HG03432 (cell line): ENCODE data around the gene TRAPPC4.
"Not testable (repeated sequence)": the region's sequence is repeated elsewhere in the genome, so short reads cannot be mapped to it uniquely, and the experiment has no call there.

Experiments used
- ATAC-seq: cut with Tn5 transposase; IDR thresholded peaks from one replicate; pipeline ENCODE4 v1.9.1; 2021; ENCODE audit warnings: mild to moderate bottlenecking, moderate library complexity; ENCODE audit not compliant: unreplicated experiment

The TRAPPC4 gene, protein sequence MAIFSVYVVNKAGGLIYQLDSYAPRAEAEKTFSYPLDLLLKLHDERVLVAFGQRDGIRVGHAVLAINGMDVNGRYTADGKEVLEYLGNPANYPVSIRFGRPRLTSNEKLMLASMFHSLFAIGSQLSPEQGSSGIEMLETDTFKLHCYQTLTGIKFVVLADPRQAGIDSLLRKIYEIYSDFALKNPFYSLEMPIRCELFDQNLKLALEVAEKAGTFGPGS

DNA sequence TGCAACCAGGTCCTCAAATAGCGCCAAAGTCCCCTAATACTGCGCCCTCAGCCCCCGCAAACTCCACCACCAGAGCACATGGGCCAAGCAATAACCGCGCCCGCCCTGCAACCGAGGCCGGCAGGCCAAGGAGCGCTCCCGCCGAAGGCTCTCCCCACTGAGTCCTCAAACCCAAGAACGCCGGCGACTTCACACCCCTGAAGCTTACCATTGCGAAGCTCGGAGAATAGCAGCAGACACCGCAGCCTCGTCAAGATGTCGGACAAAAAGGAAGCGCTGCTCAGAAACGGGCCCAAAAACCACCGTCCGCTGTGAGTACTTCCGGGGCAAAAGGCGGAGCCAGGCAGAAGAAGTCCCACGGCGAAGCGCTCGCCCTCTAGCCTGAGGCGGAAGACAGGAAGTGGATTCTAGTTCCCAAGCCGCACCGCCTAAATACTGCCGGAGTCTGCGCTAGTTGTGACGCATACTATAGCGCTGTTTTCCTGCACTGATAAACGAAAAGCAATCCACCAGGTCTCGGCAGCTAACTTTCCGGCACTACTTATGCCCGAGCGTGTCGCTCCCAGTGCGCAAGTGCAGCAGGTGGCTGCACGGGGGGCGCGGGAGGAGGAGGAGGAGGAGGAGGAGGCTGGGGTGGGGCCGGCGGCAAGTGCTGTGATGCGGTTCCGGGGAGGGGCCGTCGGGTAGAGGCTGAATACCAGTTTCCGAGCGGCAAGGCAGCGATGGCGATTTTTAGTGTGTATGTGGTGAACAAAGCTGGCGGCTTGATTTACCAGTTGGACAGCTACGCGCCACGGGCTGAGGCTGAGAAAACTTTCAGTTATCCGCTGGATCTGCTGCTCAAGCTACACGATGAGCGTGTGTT lies at the start of gene TRAPPC4, which contains the start of gene RPS25:
TSS of gene TRAPPC4 (plus strand) at position 693 of the 865 bp plus-strand sequence. CDS start at position 723, 30 bp downstream.
TSS of gene RPS25 (minus strand) at position 270 of the 865 bp plus-strand sequence. CDS start at position 211, 59 bp downstream.
- peak; percentile 89 for ATAC-seq

DNA sequence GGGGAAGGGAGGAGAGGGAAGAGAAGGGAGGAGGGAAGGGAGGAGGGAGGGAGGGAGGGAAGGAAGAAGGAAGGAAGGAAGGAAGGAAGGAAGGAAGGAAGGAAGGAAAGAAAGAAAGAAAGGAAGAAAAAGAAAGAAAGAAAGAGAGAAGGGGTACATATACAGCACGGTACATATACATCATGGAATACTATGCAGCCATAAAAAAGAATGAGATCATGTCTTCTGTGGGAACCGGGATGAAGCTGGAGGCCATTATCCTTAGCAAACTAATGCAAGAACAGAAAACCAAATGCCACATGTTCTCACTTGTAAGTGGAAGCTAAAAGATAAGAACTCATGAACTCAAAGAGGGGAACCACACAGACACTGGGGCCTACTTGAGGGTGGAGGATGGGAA lies 49.1 kb upstream of the TRAPPC4 start:
- ATAC-seq, result not testable (repeated sequence)

DNA sequence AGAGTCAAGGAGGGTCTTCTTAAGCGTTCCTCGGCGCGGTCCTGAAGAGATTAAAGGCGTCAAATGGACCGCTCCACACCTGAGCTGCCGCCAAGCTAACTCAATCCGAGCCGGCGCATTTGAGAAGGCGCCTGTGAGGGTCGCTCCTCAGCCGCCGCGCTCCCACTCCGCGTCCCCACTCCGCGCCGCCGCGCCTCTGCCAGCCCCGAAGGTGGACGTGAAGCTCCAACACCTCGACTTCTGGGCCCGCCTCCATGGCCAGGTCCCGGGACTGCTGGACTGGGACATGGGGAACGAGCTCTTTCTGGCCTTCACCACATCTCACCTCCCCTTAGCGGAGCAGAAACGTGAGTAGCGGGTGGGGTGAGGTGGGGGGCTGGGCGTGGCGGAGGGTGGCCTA lies 46.9 kb upstream of the TRAPPC4 start, which contains the start of gene FOXR1:
TSS of gene FOXR1 (plus strand) at position 116 of the 400 bp plus-strand sequence. CDS start at position 287, 171 bp downstream.
- ATAC-seq, result no peak

DNA sequence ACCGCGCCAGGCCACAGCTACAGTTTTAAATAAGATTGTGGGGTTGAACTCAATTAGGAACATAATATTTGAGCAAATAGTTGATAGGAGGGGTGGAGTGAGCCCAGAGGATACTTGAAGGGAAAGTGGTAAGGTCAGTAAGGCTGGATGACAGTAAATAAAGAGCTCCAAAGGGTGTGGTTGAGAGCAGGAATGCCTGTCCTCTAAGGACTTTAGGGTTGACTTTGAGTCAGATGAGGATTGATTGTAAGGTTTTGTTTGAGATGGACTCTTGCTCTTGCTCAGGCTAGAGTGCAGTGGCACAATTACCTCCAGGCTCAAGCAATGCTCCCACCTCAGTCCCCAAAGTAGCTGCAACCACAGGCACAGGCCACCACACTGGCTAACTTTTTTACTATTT lies 44.6 kb upstream of the TRAPPC4 start:
- ATAC-seq, result no peak

DNA sequence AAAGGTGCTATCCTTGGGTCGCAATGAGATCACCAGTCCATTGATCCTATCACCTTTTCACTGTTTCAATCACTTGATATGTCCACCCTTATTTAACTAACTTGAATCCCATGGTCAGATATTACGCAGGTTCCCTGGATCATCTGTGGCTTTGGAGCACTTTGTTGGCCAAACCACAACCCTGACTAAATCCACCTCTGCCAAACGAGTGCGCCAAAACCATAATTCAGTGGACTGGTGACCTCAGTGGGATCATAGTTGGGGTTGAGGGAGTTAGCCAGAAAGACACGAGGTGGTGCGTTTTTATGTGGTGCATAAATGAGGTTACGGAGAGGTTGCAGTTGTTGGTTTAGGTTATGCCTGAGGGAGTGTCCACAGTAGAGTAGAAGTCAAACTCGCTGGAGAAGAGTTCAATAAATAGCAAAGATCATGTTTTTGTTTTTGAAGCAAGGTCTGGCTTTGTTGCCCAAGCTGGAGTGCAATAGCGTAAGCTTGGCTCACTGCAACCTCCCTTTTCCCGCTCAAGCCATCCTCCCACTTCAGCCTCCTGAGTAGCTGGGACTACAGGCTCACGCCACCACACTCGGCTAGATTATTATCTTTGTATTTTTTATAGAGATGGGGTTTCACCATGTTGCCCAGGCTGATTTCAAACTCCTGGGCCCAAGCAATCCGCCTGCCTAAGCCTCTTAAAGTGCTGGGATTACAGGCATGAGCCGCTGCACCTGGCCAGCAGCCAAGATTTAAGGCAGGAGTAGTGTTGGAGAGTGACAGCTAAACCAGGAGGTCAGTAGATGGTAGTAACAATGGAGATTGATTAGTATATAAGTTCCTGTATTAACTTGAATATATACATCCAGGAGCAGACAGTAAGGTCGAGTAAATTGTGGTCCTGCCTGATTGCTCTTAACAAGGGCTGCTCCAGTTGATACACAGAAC lies 42.5 kb upstream of the TRAPPC4 start:
- no peak for ATAC-seq

DNA sequence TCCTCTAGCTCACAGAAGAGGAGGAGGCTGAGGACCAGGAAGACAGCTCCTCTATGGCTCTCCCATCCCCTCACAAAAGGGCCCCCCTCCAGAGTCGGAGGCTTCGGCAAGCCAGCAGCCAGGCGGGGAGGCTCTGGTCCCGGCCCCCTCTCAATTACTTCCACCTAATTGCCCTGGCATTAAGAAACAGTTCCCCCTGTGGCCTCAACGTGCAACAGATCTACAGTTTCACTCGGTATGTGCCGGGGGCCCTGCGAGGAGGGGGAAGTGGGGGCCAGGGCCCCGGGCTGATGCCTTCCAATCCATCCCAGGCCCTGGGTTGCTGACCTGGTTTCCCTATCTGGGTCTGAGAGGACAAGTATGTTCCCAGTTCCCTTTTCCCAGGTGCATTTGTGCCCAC lies 39.1 kb upstream of the TRAPPC4 start:
- no peak for ATAC-seq

DNA sequence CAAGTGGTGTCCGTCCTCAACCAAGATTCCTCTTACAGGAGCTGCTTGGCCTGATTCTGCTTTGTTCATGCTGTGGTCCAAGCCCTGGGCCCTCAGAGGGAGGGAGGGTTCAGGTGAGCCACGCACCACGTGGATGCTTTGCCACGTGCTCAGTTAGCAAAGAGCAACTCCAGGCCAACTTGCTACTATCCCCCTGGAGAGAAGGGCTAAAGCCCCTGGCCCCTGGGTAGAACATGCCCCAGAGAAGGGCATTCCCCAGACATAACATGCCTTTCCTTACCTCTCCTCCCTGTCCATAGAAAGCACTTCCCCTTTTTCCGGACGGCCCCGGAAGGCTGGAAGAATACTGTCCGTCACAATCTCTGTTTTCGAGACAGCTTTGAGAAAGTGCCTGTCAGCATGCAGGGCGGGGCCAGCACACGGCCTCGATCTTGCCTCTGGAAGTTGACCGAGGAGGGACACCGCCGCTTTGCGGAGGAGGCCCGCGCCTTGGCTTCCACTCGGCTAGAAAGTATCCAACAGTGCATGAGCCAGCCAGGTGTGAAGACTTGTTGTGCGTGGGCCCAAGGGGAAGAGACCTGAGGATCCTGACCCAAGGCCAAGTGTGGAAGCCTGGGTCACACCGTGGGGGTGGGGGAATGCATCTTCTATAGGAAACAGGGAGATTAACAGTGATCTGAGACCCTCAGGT lies 38.2 kb upstream of the TRAPPC4 start:
- ATAC-seq, result no peak

DNA sequence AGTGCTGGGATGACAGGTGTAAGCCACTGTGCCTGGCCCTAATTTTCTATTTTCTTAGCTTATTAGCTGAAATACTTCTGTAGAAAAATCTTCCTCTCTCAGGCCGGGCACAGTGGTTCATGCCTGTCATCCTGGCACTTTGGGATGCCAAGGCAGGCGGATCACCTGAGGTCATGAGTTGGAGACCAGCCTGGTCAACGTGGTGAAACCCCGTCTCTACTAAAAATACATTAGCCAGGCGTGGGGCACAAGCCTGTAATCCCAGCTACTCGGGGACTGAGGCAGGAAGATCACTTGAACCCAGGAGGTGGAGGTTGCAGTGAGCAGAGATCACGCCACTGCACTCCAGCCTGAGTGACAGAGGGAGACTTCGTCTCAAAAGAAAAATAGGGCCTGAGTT lies 34.2 kb upstream of the TRAPPC4 start:
- not testable (repeated sequence) for ATAC-seq

DNA sequence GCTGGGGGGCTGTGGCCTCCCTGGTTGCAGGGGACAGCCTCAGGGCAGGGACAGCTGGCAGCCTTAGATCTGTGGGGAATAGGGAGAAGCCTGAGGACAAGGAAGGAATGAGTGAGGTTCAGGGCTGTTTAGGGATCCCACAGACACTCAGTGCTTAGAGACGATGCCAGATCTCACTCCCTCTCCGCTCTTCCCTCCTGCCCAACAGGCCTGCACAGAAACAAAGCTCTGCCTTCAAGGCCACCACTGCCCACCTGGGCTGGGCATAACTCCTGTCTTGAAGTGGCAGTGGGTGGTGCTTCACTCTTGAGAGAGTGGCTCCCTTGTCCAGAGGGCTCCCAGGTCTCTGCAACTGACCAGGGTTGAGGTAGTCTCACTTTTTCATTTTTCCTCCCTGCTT lies 33.7 kb upstream of the TRAPPC4 start:
- ATAC-seq, result no peak

DNA sequence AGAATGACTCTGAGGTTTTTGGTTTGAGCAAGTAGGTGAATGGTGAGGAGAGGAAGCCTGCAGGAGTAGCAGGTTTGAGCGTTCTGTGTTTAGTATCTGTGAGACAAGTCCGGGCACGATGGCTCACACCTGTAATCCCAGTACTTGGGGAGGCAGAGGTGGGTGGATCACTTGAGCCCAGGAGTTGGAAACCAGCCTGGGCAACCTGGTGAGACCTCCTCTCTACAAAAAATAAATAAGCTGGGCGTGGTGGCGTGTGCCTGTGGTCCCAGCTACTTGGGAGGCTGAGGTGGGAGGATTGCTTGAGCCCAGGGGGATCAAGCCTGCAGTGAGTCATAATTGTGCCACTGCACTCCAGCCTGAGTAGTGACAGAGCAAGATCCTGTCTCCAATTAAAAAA lies 30.3 kb upstream of the TRAPPC4 start:
- ATAC-seq, result no peak

DNA sequence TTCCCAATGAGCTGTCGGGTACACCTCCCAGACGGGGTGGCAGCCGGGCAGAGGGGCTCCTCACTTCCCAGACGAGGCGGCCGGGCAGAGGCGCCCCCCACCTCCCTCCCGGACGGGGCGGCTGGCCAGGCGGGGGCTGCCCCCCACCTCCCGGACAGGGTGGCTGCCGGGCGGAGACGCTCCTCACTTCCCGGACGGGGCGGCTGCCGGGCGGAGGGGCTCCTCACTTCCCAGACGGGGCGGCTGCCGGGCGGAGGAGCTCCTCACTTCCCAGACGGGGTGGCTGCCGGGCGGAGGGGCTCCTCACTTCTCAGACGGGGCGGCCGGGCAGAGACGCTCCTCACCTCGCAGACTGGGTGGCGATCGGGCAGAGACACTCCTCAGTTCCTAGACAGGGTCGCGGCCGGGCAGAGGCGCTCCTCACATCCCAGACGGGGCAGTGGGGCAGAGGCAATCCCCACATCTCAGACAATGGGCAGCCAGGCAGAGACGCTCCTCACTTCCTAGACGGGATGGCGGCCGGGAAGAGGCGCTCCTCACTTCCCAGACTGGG lies 27.0 kb upstream of the TRAPPC4 start:
- ATAC-seq, result not testable (repeated sequence)

DNA sequence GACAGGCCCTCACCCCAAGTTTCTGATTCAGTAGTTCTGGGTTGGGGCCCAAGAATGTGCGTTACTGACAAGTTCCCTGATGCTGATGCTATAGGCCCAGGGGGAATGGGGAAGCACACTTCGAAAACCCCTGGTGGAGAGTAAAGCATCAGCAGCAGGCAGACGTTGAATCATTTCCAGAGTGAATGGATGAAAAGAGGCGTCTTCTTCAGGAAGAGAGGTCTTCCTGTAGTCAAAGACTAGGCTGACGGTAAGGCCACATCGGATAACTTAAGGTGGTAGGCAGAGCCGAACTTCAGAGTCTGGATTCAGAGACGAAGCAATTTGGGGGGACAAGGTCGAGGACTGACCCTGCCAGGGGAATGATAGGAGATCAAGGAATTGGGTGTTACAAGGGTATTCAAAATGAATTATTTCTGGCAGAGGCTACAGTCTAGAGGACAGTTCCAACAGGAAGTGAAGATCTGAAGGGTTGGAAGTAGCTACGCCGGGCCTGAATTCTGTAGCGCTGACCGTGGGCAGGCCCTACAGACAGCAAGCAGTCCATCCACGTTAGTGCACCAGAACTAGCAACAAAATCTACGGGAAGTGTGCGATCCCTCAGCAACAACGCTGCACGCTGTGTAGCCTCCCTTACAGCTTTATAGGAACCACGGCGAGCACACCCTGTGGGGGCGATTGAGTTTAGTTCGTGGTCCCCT lies 21.5 kb upstream of the TRAPPC4 start:
- peak; percentile 19 for ATAC-seq

DNA sequence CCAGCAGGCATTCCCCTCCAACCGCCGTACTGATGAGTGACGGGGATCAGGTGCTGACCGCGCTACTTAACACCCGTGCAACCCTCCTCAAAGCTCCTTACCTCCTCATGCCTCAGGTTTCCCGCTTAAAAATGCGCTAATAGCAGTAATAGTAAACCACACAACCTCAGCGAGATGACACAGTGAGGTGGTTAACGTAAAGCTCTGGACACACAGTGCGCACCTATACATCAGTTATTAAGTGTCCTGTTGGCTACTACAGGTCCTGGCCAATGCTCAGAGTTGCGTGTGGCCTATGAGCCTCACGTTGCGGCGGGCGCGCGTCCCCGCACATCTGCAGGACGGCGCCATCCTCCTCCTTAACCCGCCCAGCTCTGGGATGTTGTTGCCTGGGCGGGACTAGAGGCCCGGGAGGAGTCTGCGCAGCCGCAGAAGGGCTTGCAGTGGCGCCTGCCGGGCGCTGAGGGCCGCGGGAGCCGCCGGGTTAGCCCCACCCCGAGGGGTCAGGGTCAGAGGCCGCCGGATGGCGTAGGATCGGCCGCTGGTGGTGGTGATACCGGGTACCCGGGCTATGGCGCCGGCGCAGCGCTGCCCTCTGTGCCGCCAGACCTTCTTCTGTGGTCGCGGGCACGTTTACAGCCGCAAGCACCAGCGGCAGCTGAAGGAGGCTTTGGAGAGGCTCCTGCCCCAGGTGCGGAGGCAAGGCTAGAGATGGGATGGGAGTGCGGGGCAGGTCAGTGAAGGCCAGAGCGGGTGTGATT lies 20.8 kb upstream of the TRAPPC4 start, which contains the start of gene CENATAC:
TSS of gene CENATAC (plus strand) at position 512 of the 761 bp plus-strand sequence. CDS start at position 572, 60 bp downstream.
- peak; percentile 92 for ATAC-seq

DNA sequence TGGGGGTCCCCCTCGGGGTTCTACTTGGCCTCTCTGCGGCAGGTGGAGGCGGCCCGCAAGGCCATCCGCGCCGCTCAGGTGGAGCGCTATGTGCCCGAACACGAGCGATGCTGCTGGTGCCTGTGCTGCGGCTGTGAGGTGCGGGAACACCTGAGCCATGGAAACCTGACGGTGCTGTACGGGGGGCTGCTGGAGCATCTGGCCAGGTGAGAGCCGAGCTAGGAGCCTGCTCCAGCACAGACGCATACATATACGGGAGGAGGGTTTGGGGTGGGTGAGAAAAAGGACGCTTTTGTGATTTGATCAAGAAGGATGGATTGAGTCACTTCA lies 20.2 kb upstream of the TRAPPC4 start:
- no peak for ATAC-seq

DNA sequence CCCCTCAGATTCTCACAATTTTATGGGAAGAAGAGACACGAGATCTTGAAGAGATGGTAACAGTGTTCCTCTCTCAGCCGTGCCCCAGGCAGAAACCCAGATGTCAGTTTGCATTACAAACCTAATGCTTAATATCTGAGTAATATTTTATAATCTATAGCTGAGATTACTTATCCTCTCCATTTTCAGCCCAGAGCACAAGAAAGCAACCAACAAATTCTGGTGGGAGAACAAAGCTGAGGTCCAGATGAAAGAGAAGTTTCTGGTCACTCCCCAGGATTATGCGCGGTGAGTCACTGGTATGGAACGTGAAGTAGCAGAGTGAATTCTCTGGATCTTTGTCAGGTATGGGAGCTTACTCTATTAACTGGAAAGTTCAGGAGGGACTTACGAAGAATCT lies 19.7 kb upstream of the TRAPPC4 start:
- ATAC-seq, result no peak

DNA sequence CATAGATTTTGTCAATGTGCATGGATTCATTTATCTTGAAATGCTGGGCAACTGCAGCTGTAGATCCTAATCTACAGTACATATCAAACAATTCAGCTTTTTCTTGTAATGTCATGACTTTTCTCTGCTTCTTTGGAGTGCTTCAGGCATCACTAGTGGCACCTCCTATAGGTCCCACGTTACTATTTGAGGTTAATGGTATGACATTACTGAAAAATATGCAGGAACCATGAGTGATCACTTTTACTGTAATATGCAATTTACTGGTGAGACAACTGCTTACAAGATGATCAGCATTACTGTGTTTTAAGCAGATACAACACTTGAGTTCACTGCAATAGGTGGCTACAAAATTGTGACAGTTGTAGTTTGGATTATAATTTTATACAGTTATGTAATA lies 17.7 kb upstream of the TRAPPC4 start:
- no peak for ATAC-seq

DNA sequence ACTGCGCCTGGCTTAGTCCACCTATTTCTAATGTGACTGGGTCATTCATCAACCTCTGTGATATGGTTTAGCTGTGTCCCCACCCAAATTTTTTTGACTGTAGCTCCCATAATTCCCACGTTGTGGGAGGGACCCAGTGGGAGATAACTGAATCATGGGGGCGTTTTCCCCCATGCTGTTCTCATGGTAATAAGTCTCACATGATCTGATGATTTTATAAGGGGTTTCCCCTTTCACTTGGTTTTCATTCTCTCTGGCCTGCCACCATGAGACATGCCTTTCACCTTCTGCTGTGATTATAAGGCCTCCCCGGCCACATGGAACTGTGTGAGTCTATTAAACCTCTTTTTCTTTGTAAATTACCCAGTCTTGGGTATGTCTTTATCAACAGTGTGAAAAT lies 11.9 kb upstream of the TRAPPC4 start:
- ATAC-seq, result no peak

DNA sequence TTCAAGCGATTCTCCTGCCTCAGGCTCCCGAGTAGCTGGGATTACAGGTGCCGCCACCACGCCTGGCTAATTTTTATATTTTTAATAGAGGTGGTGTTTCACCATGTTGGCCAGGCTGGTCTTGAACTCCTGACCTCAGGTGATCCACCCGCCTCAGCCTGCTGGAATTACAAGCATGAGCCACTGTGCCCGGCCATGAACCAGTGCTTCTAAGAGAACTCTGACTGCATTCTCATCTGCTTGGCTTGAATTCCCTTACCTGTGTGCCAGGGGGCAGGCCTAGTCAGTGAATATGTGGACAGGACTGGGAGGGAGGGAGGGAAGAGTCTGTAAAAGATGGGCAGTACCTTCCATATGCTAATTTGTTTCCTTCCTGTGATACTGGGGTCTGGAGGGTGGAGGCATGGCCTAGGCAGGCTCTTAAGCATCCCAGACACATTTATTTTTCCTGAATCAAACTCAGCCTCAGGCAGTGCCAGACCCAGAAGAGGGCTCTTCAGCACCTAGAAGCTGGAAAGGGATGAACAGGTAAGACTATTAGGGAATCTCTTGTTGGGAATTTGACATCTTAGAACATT lies 7.0 kb upstream of the TRAPPC4 start:
- no peak for ATAC-seq
